ENCODE results near the gene DCAF4. TPM values are rescaled to one million over a fixed set of nuclear protein-coding genes. Genes with fewer than 3 reads are reported as not detected.

The DCAF4 gene
- total RNA-seq, 2 experiments from 2014 or later: 24.0 to 27.7 TPM

DNA sequence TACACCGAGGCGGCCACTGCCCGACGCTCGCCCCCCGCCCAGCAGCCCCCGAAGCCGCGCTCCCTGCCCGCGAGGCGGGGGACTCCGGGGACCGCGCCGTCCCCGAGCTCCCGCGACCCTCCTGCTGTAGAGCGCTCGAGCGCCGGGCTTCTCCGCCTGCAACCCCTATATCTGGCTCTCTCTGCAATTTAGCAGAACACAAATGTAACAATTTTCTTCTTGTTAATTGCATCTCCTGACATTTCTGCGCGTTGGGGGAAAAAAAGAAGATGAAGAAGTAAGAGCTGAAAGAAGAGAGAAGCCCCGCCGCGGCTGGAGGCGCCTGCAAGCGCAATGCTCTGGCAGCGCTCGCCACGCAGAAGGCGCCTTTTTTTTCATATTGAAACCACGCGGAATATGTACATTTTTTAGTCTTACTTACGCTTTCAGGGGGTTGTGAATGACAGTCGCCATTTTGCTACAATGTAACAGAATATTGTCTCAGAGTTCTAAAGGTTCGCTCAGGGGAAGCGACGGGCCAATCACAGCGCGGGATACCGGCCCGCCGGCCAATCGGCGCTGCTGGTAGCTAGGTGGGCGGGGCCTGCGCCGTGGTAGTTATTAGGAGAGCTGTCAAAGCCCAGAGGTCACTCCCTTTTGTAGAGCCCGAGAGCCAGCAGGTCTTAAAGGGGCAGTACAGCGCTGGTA lies 32.5 kb upstream of the DCAF4 start, which contains the start of gene DPF3:
TSS of gene DPF3 (minus strand) at position 466 of the 687 bp plus-strand sequence. CDS start at position 453, 13 bp downstream.
- POLR2A ChIA-PET: interaction anchor here (0.5 to 1.2 kb wide), 4 partner anchors 119 to 597 kb away, joined by 3 to 11 read pairs (median 4); partner anchors contain the start of gene RIOX1
- CTCF ChIA-PET: interaction anchor here (1.1 to 1.5 kb wide), 2 partner anchors 10 to 375 kb away, joined by 3 to 5 read pairs; no protein-coding TSS in a partner anchor

DNA sequence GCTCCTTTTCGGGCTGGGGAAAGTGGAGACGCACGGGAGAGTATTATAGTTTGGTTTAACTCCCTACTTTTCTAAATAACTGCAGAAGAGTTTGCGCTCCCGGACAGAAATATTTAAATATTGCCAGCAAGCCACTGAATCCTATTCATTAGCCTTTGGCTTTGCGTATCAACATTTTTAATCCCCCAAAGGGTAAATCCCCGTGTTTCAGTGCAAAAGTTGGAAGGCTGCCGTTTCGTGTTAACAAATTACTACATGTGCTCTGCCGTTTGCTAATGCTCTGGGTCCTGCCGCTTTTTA lies 32.0 kb upstream of the DCAF4 start:
- CTCF ChIA-PET: interaction anchor here (1.1 to 1.5 kb wide), 2 partner anchors 10 to 375 kb away, joined by 3 to 5 read pairs; no protein-coding TSS in a partner anchor
- POLR2A ChIA-PET: interaction anchor here (0.5 to 1.2 kb wide), 4 partner anchors 120 to 597 kb away, joined by 3 to 11 read pairs (median 4); partner anchors contain the start of gene RIOX1

DNA sequence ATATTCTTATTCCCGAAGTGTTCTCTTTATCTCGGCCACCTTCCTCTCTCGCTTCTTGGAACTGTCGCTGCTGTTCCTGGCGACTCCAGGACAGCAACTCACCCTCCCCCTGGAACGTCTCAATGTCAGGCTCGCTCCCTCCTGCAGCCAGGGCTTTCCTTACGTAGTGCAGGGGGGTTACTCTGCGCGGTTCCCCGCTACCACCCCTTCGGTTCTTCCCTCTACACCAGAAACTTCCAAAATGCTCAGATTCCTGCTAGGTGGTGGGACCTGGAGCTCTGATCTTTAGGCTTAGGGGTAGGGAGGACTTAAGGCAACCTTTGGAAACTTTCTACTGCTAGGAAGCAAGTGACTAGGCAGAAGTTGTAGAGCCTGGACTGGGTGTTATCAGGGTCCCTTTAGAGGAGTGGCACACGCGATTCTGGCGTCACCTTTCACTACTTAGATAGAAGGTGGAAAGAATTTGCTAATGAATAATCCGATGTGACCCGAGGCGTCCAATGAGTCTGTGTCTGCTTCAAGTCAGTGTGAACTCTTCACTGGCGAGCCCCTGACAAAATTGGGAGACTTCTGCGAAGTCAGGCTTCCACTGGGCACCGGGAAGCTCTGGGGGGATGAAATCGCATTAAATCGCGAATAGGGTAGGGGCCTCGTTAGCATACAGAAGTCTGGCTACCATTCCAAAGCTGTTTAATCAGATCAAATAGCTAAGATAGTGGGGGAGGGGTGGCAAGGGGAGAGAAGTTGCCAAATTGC lies 31.5 kb upstream of the DCAF4 start:
- CTCF ChIA-PET: interaction anchor here (1.5 kb wide), 1 partner anchor 376 kb away, joined by 5 read pairs; no protein-coding TSS in a partner anchor
- POLR2A ChIA-PET: interaction anchor here (0.5 kb wide), 1 partner anchor 596 kb away, joined by 11 read pairs; the partner anchor contains the start of gene RIOX1

DNA sequence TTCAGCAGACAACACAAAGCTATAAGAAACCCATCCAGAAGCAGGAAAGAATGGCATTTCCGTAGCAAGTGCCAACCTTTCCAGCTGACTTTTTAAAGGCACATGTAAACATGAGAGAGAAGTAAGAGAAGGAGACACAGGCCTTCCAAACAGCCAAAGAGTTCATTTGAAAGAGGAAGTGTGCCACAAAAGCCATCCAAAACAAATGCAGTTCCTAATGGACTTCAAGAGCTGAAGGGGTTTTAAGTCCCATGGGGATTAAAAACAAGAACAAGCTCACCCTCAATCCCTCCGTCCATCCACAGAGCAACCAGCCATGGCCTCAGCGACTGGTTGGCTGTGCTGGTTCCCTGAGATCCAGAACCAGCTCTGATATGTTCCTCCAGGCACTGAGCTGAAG lies 27.8 kb upstream of the DCAF4 start:
- ChIA-PET CTCF (interaction anchor here (1.0 kb wide), 1 partner anchor 11 kb away, joined by 3 read pairs; no protein-coding TSS in a partner anchor), POLR2A (no interaction called here)

DNA sequence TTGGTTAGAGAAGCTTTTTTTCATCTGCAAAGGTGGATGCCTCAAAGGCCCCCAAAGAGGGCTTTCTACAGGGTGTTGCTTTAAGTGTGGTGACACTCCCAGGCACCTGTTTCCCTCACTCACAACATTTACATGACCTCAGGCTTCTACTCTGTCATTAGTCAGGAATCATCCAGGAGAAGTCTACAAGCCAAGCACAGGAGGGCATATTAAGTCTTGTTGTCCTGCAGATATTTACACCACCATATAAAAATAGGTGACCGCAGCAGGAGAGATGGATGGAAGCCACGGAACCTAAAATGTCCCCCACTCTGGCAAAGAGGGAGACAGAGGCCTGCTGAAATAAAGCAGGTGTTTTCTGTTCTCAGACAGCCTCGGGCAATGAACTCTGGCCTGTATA lies 24.9 kb upstream of the DCAF4 start:
- CTCF ChIA-PET: no interaction called here

DNA sequence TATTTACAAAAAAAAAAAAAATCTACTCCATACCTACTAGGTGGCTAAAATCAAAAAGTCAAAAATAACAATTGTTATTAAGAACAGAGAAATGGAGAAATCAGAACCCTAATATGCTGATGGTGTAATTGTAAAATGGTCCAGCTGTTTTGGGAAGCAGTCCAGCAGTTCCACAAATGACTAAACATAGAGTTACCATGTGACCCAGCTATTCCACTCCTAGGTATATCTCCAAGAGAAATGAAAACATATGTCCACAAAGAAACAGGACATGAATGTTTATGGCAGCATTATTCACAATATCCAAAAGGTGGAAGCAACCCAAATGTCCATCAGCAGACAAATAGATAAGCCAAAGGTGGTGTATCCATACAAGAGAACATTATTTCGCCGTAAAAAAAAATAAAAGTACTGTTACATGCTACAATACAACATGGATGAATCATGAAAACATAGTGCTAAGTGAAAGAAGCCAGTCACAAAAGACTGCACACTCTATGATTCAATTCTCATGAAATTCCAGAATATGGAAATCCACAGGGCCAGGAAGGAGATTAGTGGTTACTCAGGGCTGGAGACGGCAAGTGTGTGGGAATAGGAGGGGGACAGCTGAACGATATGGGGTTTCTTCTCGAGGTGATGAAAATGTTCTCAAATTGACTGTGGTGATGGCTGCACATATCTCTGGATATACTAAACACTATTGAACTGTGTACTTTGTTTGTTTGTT lies 23.3 kb upstream of the DCAF4 start:
- POLR2A ChIA-PET: no interaction called here
- CTCF ChIA-PET: interaction anchor here (4.6 kb wide), 1 partner anchor 387 kb away, joined by 54 read pairs; no protein-coding TSS in a partner anchor

More for the DNA sequence above, 24.9 kb upstream of the DCAF4 start:
- POLR2A ChIA-PET: no interaction called here

DNA sequence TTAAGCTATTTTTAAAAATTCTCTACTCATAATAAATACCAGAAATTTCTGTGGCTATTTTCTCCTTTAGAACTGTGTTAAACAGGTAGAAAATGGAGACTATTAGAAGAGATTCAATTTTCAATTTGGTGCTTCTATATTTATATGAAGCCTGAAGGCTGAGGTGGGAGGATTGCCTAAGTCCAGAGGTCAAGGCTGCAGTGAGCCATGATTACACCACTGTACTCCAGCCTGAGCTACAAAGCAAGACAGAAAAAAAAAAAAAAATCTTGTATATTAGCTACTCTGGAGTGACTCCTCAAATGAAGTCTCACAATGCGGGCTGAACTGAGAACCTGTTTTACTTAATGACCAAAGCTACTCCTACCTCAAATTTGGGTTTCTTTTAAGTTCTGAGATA lies 22.5 kb upstream of the DCAF4 start:
- ChIA-PET POLR2A (no interaction called here), CTCF (interaction anchor here (0.8 to 4.6 kb wide), 3 partner anchors 10 to 388 kb away, joined by 3 to 54 read pairs (median 8); partner anchors contain the start of gene DPF3)

DNA sequence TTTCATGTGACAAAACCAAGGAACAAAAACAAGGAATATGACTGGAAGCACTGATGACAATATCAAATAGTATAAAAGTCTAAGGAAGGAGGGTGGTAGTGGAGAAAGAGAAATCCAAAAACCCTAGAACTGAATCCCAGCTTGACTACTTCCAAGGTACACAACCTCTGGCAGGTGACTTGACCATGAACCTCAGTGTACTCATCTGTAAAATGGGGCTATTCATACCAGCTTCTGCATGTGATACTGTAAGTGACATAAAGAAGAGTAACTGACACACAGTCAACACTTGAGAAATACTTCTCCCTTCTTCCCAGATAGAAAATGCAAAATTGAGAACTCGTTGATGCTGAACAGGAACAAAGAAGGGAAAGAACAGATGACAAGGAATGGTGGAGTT lies 22.0 kb upstream of the DCAF4 start:
- ChIA-PET POLR2A (no interaction called here), CTCF (interaction anchor here (0.8 to 4.6 kb wide), 3 partner anchors 11 to 388 kb away, joined by 3 to 54 read pairs (median 8); partner anchors contain the start of gene DPF3)

DNA sequence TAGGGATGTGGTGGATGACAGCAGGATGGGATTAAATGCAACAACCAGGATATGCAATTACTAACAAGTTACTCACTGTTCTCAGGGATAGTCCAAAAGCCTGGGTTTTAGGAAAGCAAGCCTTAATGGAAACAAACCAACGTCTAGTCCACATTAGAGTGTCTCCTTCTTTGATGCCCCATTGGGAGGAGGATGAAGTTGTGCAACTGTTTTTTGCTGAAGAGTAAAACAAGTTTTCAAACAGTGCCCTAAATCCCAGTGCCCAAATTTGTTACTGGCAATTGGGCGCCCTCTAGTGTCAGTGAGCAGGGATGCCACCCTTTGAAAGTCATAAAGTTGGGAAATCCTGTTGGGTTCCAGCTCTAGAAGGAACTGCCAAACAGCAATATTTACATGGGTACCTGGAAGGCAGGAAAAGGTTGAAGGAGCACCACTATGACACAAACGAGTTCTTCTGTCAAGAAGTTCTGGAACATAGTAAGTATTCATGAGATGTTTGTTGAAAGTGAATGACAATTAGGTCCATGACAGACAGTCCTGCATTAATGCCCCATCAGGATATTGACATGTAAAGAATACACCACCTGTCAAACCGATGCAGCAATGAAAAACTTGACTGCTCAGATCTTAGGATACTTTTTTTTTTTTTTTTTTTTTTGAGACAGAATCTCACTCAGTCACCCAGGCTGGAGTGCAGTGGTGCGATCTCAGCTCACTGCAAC lies 21.3 kb upstream of the DCAF4 start:
- CTCF ChIA-PET: interaction anchor here (1.3 to 4.6 kb wide), 3 partner anchors 380 to 389 kb away, joined by 4 to 54 read pairs (median 8); no protein-coding TSS in a partner anchor
- POLR2A ChIA-PET: interaction anchor here (0.6 kb wide), 1 partner anchor 191 kb away, joined by 5 read pairs; no protein-coding TSS in a partner anchor

DNA sequence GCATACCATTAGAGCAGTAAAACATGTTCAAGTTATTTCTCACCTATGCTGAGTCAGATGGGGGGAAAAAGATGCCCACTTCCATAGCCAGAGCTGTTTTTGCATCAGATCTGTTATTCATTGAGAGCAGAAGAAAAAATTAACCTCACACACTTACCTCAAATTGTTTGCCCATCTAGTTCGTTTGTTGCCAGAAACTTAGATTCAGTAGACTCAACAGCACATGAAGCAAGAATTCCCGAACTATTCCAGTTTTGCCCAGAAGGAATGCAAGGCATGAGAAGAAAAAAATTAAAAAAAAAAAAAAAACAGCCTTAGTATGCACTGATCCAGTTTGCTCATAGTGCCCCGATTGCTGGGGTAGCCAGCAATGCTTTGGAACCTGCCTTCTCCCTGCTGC lies 19.9 kb upstream of the DCAF4 start:
- ChIA-PET CTCF (interaction anchor here (4.6 kb wide), 1 partner anchor 391 kb away, joined by 54 read pairs; no protein-coding TSS in a partner anchor), POLR2A (no interaction called here)

DNA sequence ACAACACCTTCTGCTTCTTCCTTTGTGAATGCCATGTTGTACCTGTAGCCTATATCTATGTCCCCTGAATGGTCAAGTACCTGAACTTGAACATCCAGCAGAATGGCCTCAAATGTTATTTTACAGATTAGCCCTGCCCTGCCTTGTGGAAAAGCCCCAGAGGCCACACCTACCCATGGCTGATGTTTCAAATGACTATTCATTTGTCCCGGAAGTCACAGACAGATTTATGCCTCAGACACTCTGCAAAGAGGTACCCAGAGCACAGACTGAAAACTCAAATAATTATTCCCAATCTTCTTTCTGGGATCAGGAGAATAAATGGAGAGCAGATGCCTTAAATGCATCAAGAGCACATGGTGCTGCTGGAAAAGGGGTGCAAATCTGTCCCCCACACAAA lies 19.4 kb upstream of the DCAF4 start:
- CTCF ChIA-PET: interaction anchor here (1.0 kb wide), 1 partner anchor 392 kb away, joined by 3 read pairs; no protein-coding TSS in a partner anchor
- POLR2A ChIA-PET: no interaction called here

DNA sequence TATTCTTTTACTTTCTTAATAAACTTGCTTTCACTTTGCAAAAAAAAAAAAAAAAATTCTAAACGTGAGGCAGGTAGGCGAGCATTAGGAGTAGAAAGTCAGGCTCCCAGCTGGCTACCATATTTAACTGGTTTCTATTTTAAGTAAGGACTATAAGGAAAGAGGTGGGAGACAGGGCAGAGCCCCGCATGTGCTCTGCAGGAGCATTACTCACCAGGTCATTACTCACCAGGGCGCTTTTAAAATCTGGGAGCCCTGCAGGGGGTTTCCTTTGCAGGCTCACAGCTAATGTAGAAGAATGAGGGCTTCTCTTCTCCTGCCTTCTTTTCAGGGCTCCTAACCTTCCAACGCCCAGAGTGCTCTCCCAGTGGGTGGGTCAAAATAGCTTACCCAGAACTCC lies 18.4 kb upstream of the DCAF4 start:
- POLR2A ChIA-PET: no interaction called here
- CTCF ChIA-PET: interaction anchor here (1.0 kb wide), 1 partner anchor 393 kb away, joined by 3 read pairs; no protein-coding TSS in a partner anchor

DNA sequence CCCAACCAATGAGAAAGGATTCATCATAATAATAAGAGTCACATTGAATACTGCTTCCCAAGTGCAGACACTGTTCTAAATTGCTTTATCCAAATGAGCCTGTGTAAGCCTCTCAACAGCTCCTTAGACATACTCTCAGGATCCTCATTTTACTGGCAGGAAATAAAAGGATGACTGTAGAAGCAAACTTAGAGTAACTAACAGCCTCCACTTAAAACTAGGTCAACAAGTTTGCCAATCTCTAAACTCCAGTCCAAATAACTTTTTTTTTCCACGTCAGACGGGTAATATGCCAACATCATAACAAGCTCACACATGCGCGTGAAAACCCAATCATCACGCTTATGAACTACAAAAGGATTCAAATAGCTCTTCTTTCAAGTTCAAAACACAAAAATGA lies 17.1 kb upstream of the DCAF4 start:
- CTCF ChIA-PET: interaction anchor here (0.7 to 1.1 kb wide), 2 partner anchors 193 to 392 kb away, joined by 3 read pairs; no protein-coding TSS in a partner anchor
- POLR2A ChIA-PET: interaction anchor here (0.6 kb wide), 1 partner anchor 599 kb away, joined by 3 read pairs; no protein-coding TSS in a partner anchor

DNA sequence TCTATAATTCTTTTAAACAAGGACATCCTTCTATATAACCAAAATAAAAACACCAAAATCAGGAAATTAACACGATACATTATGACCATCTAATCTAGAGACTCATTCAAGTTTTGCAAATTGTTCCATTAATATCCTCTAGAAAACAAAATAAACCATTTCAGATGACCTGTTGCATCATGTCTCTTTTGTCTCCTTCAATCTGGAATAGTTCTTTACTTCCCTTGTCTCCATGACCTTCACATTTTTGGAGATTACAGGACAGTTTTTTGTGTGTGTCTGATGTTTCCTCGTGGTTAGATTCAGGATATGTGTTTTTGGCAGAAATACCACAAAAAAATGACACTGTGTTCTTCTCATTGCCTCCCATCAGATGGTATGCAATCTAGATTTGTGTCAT lies 12.5 kb upstream of the DCAF4 start:
- CTCF ChIA-PET: no interaction called here

DNA sequence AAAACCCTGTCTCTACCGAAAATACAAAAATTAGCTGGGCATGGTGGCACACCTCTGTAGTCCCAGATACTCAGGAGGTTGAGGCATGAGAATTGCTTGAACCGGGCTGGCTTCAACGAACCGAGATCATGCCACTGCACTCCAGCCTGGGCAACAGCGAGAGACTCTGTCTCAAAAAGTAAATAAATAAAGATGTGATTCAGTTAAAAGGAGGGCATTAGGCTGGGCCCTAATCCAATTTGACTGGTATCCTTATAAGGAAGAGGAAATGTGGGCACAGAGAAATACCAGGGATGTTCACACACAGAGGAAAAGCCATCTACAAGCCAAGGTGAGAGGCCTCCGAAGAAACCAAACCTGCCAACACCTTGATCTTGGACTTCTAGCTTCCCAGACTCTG lies 10.1 kb upstream of the DCAF4 start:
- CTCF ChIA-PET: no interaction called here

More for the DNA sequence above, 12.5 kb upstream of the DCAF4 start:
- POLR2A ChIA-PET: no interaction called here

DNA sequence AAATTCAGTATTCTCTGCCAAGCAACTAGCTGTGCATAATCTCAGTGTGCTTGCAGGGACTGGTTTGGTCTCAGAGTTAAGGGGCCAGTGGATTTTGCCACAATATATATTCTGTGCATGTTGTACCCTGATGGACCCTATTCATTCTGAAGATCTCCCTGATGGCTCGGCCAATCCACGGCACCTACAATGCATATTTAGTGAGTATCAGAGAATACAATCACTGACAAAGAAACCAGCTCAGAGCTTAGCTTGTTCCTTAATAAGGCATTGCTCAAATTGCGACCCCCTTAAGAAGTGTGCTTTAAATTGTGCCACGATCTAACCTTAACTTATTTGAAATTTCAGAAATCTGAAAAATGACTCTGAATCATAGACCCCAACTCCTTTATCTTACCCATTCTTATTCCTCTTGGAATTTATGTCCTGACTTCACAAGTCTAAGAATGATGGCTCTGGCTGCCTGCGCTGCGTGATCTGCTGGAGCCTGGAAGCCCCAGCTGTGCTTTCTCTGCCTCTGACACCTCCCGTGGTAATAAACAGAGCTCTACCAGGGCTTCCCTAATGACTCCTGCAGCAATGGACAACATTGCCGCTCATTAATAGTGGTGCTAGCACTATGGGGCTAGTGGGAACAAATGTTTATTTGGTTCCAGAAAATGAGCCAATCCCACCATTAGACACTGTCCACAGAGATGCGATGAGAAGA lies 9.0 kb upstream of the DCAF4 start:
- POLR2A ChIA-PET: no interaction called here
- CTCF ChIA-PET: interaction anchor here (0.7 to 1.3 kb wide), 2 partner anchors 403 to 540 kb away, joined by 3 read pairs; no protein-coding TSS in a partner anchor

More for the DNA sequence above, 10.1 kb upstream of the DCAF4 start:
- POLR2A ChIA-PET: no interaction called here

DNA sequence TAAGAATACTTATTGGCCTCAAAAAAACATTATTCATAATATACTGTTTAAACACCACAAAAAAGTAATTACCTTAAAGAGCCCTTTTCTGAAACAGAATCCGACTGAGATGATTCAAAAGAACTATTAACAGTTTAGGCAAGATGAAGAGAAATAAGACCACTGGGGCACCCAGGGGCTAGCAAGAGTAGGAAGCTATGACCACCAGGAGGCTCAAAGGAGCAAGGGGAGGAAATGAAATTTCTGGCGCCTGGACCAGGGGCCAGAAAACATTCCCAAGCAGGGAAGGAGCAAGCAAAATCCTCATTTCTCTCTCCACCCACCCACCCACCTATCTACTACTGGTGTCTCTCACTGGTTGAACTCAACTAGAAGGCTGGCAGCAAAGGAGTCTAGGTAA lies 6.3 kb upstream of the DCAF4 start:
- ChIA-PET CTCF (no interaction called here), POLR2A (no interaction called here)

DNA sequence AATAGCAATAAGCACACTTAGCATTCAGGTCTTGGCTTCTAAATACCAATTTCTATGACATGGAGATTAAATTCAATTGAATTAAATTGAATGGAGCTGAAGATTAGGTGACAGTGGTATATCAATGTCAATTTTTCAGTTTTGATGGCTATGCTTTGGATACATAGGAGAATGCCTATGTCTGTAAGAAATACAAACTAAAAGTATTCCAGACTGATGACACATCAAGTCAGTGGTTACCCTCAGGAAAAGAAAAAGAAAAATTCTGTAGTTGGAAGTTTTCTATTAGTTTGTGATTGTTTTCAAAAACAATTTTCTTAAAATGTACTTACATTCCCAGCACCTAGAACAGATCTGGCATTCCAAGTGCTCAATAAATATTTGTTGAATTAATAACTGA lies 4.9 kb upstream of the DCAF4 start:
- POLR2A ChIA-PET: interaction anchor here (0.6 kb wide), 1 partner anchor 15 kb away, joined by 4 read pairs; no protein-coding TSS in a partner anchor
- CTCF ChIA-PET: no interaction called here
